Dendritic cell treated with granulocyte-macrophage colony-stimulating factor and Interleukin-4, amounts not matched to agents 40 ng/mL and 50 ng/mL, for 4 days (primary cell): ENCODE measurements around the gene JAZF1.
"Not testable (repeated sequence)": the region's sequence is repeated elsewhere in the genome, so short reads cannot be mapped to it uniquely, and the experiment has no call there.

Experiments
- H3K27ac Mint-ChIP-seq: one replicate; pipeline ENCODE4 v1.8.0; 2022; ENCODE audit warnings: mild to moderate bottlenecking, mixed read lengths
- H3K27me3 Mint-ChIP-seq: one replicate; pipeline ENCODE4 v1.8.0; 2022; ENCODE audit warnings: mild to moderate bottlenecking, mixed read lengths
- H3K36me3 Mint-ChIP-seq: one replicate; pipeline ENCODE4 v1.8.0; 2022; ENCODE audit warnings: low read depth, mixed read lengths
- H3K4me1 Mint-ChIP-seq: one replicate; pipeline ENCODE4 v1.8.0; 2022; ENCODE audit warnings: low read depth, mixed read lengths
- H3K4me3 Mint-ChIP-seq: one replicate; pipeline ENCODE4 v1.8.0; 2022; ENCODE audit warnings: mild to moderate bottlenecking, moderate library complexity, mixed read lengths
- H3K9me3 Mint-ChIP-seq: one replicate; pipeline ENCODE4 v1.8.0; 2022; ENCODE audit warnings: mixed read lengths
- intact Hi-C: fragments of 100-400 bp; cut with micrococcal nuclease; formaldehyde crosslinking; loops from one replicate; pipeline ENCODE4 v1.15.0; 2022

JAZF1 gene

DNA sequence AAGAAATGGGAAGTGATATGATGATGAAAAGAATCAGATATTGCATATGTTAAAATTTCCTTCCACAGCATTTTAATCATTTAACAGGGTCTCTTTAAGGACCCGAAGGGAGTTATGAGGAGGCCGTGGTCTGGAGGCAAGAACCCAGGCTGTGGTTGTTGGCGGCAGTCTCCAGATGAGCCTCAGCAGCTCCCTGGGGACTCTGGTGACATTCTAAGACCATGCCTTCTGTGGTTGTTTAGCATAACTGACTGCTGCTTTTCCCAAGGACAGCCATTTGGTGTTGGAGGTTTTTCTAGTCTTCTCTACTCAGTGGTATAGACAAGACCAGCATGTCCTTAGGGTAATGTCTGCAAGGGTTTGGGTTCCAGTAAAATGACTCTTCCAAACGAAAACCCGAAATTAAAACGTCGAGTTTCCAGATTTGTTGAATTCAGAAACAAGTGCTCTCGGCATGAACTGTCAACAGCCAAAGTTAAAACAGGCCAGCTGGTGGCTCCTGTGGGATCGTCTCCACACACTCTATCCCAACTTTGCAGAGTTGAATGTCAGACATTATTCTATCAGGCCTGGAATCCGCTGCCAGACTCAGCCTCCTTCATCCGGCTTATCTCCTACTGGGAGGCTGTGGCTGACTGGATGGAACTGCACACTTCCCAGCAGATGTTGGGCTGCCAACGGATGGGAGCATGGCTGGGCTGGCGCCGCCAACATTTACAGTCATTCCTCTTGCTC, 257.5 kb downstream of the JAZF1 start:
- H3K4me3 Mint-ChIP-seq: no peak overlapping the region
- H3K9me3 Mint-ChIP-seq: no peaks in the 10 kb centered on the region
- no peaks in the 10 kb centered on the region for H3K27me3 Mint-ChIP-seq
- H3K36me3 Mint-ChIP-seq: no peaks in the 10 kb centered on the region
- intact Hi-C loops: loop anchor here (5.0 to 10.0 kb wide), 4 partner anchors 99 to 348 kb away; no protein-coding TSS in a partner anchor
- no peaks in the 10 kb centered on the region for H3K4me1 Mint-ChIP-seq
- H3K27ac Mint-ChIP-seq: no peak overlapping the region

DNA sequence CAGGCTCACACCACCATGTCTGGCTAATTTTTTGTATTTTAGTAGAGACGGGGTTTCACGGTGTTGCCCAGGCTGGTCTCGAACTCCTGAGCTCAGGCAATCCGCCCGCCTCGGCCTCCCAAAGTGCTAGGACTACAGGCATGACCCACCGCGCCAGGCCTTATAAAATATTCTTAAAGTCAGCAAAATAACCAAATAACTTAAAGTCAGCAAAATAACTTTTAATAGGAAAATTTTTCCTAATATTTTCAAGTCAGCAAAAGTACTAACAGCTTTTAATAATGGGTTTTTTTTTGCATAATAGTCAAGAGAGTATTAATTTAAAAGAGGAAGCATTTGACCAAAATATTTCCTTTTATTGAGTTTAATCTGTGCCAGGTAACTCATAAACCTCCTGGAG, 258.2 kb downstream of the JAZF1 start:
- not testable (repeated sequence) for H3K27me3 Mint-ChIP-seq, H3K36me3 Mint-ChIP-seq, H3K27ac Mint-ChIP-seq, H3K4me3 Mint-ChIP-seq, H3K4me1 Mint-ChIP-seq, H3K9me3 Mint-ChIP-seq
- intact Hi-C loops: loop anchor here (5.0 to 10.0 kb wide), 4 partner anchors 100 to 348 kb away; no protein-coding TSS in a partner anchor

DNA sequence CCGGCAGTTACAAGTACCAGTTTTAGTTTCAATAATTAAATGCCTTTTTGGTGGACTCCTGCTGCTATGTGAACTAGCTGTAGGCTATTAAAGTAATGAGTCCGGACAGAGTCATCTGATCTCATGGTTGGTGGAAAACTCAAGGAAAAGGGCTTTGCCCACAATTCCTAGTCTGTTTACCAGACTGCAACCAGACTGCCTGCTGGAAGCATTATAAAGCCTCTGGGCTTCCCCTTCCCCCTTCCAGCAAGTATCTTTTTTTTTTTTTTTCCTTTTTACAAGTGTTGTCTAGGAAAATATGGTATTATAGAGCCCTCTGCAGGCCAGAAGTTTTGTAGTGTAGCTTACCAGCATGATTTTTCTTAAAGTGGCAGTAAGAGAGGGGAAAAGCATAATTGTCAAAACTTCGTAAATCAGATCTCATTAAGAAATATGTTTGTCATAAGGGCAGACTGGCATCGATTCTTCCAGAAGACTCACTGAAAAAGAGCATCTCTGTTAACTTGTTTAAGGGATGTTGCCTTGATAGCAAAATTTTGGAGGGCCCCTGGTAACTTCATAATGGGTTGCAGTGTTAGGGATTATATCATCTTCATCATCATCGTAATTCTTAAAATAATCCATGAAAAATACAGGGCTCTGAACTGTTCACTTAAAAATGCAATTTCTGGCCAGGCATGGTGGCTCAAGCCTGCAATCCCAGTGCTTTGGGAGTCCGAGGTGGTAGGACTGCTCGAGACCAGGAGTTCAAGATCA, 259.3 kb downstream of the JAZF1 start:
- Mint-ChIP-seq H3K27me3 (no peaks in the 10 kb centered on the region), H3K4me3 (no peak overlapping the region), H3K27ac (no peak overlapping the region), H3K36me3 (no peaks in the 10 kb centered on the region), H3K9me3 (no peaks in the 10 kb centered on the region), H3K4me1 (no peaks in the 10 kb centered on the region)
- intact Hi-C loops: loop anchor here (2.0 to 10.0 kb wide), 6 partner anchors 84 to 724 kb away; no protein-coding TSS in a partner anchor

DNA sequence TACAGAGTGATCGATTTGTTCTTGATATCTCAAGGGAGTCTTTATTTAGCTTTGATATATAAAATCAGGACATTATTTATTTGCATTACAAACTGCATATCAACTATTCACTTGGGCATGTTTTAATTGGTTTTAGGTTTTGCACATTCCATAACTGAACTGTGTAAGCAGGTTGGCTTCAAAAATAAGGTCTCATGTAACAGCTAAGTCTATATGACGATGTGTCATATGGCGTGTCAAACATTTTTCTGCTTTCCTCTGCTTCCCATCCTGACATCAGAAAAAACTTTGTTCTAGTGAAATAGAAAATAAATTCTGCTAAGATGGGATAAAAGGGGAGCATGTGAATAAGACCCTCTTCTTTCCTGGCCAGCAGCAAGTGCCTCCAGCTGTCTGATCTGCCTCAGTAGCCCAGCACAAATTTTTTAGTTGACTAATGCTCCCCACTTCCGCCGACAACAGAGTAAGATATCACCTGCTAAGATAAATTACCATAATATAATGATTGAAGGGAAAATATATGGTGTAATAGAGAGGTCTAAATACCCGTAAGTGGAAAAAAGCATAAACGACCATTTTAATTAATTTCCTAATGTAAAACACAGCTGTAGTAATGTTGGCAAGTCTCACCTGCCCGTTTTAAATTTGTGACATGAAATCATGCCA, 260.2 kb downstream of the JAZF1 start:
- no peaks in the 10 kb centered on the region for H3K9me3 Mint-ChIP-seq
- H3K4me1 Mint-ChIP-seq: no peaks in the 10 kb centered on the region
- H3K27ac Mint-ChIP-seq: no peak overlapping the region
- no peaks in the 10 kb centered on the region for H3K27me3 Mint-ChIP-seq
- no peaks in the 10 kb centered on the region for H3K36me3 Mint-ChIP-seq
- intact Hi-C loops: loop anchor here (2.0 to 10.0 kb wide), 6 partner anchors 84 to 724 kb away; no protein-coding TSS in a partner anchor
- H3K4me3 Mint-ChIP-seq: no peak overlapping the region

DNA sequence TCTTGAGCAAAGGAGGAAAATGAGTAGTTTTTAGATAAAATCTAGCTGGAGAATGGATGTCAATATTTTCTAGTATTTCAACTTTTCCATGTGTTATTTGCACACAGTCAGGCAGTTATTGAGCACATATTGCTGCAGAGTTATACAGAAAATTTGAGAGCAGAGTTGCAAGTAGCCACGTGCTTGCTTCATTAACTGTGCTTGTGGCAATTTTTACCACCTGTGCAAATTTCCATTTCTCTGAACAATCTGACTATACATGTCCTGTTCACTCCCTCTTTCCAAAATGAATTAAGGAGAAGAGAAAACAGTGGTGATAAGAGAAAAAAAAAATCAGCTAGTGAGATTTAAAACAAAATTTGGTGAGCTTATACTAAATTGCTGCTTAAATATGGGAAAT, 262.1 kb downstream of the JAZF1 start:
- Mint-ChIP-seq H3K4me1 (no peaks in the 10 kb centered on the region), H3K4me3 (no peak overlapping the region), H3K27me3 (no peaks in the 10 kb centered on the region), H3K36me3 (no peaks in the 10 kb centered on the region), H3K27ac (no peak overlapping the region), H3K9me3 (no peaks in the 10 kb centered on the region)
- intact Hi-C loops: no loop called here

DNA sequence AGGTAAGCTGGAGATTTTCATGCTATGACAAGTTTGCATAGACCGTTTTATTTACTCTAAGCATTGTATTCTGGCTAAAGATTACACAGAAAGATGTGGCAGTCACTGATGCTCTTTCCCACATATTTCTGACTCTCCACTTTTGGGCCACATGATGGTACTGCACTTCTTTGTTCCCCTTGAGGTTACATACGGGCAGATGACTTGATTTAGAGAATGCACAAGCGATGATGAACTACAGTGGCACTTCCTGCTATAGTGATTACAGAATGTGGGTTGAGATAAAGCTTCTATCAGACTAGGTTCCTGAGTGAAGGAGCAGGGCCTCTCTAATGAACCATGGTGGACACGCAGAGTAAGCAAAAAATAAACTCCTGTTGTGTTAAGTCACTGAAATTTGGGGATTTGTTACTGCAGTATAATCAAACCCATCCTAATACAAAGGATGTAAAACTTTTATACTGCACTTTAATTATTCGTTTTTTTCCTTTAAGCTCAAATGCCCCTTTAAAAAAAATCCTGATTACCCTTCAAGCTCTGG, 262.8 kb downstream of the JAZF1 start:
- Mint-ChIP-seq H3K4me1 (no peaks in the 10 kb centered on the region), H3K36me3 (no peaks in the 10 kb centered on the region), H3K9me3 (no peaks in the 10 kb centered on the region), H3K27me3 (no peaks in the 10 kb centered on the region), H3K27ac (no peak overlapping the region), H3K4me3 (no peak overlapping the region)
- intact Hi-C loops: no loop called here

DNA sequence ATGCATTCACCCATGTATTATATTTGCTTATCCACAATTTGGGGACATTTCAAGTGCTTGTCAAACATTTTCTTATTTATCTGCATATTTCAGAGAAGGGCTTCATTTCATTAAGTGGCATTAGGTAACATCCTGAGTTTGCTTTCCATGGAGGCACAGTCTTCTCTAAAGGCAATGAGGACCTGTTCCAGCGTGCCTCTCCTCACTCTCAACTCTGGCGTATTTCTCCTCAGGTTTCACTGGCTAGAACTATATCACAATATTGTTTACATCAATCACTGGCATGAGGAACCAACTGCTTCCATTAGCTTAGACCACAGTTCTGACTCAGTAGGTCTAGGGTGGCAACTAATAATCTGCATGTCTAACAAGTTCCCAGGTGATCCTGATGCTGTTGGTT, 263.5 kb downstream of the JAZF1 start:
- intact Hi-C loops: no loop called here
- Mint-ChIP-seq H3K9me3 (no peaks in the 10 kb centered on the region), H3K4me3 (no peak overlapping the region), H3K36me3 (no peaks in the 10 kb centered on the region), H3K4me1 (no peaks in the 10 kb centered on the region), H3K27ac (no peak overlapping the region), H3K27me3 (no peaks in the 10 kb centered on the region)

DNA sequence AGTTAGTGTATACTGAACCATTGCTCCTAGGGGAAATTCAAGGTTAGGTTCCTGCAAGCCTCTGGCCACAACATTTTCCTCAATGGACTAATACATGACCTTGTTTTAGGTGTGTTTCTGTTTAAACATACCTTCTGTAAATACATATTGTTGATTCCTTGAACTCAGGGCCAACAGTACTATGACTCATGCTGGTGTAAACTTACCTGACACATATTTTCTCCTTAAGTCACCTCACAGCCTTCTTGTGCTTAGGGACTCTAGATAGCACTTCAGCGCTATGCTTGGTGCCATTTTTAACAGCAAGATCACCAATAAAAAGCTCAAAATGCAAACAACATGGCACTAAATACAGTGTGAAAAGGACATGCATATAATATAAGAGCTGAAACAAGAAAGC, 264.2 kb downstream of the JAZF1 start:
- Mint-ChIP-seq H3K36me3 (no peaks in the 10 kb centered on the region), H3K4me1 (no peaks in the 10 kb centered on the region), H3K4me3 (no peak overlapping the region), H3K27me3 (no peaks in the 10 kb centered on the region), H3K27ac (no peak overlapping the region), H3K9me3 (no peaks in the 10 kb centered on the region)
- intact Hi-C loops: no loop called here

DNA sequence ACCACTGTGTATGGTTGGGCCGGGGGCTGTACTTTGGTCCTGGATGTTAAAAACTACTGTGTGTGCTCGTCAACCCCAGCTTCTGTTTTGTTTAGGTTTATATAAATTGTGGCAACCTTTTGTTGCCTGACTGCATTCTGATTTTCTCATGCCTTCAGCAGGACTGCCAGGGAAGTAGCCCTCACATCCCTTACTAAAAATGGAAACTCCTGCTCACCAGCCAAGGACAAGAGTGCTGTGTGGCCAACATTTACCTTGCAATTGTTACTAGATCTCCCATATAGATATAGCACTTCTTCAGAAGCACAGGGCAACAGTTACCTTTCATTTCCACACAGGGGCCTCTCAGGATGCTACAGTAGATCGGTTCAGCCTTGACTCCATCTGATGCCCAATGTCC, 266.2 kb downstream of the JAZF1 start:
- Mint-ChIP-seq H3K4me3 (no peak overlapping the region), H3K4me1 (no peaks in the 10 kb centered on the region), H3K36me3 (no peaks in the 10 kb centered on the region), H3K27ac (no peak overlapping the region), H3K9me3 (no peaks in the 10 kb centered on the region), H3K27me3 (no peaks in the 10 kb centered on the region)
- intact Hi-C loops: no loop called here

DNA sequence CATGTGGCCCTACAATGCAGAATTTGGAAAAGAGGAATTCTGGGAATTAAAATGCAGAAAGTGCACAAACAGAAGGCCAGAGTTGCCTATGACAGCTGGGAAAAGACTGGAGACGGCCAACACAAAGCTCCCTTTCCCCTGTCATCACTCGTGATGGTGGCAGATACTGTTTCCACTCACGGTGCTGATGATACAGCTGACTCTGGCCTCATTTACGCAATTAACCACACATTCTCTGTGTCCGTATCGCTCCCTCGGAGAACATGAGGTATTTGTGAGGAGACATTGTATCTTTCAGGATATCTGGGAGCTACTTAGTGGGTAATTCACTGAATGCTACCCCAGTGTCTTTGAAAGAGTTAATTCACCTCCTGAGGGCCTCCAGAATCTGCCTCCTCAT, 267.8 kb downstream of the JAZF1 start:
- intact Hi-C loops: no loop called here
- Mint-ChIP-seq H3K9me3 (no peaks in the 10 kb centered on the region), H3K27me3 (no peaks in the 10 kb centered on the region), H3K4me3 (no peak overlapping the region), H3K27ac (no peak overlapping the region), H3K36me3 (no peaks in the 10 kb centered on the region), H3K4me1 (no peaks in the 10 kb centered on the region)

DNA sequence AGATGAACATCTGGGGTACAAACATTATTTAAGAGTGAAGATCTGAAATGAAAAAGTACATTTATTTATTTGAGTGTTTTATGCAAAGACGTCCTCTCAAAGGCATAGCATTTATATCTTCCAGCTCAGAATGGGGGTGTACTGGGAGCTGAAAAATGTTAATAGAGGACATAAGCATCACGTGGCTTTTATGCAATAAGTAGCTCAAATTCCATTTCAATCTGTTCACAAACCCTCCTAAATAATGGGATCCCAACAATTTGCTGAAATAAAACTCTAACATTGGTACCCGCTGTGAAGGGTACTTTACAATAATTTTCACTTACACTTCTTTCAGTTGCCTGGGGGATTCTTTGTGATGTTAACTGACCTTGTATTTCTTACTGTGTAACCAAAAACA, 268.7 kb downstream of the JAZF1 start:
- no peak overlapping the region for H3K4me3 Mint-ChIP-seq
- intact Hi-C loops: no loop called here
- no peak overlapping the region for H3K27ac Mint-ChIP-seq
- no peaks in the 10 kb centered on the region for H3K4me1 Mint-ChIP-seq
- no peaks in the 10 kb centered on the region for H3K9me3 Mint-ChIP-seq
- no peaks in the 10 kb centered on the region for H3K36me3 Mint-ChIP-seq
- no peaks in the 10 kb centered on the region for H3K27me3 Mint-ChIP-seq

DNA sequence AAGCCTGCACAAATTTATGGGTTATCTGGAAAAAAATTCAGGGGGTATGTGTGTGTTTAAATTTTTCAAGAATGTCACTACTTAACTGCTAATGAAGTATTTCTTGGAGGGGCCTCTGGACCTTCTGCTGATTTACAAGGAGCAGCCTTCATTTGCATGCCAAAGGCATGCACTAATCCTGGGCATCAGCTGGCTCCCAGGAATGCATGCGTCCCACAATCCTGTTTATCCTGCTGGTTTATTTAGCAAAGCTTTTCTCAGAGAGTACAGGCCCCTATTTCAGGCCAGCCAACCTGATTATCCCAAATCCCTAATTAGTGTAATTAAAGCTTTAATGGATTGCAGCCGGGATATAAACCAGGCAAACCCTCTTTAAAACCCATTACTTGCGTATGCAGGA, 270.3 kb downstream of the JAZF1 start:
- Mint-ChIP-seq H3K9me3 (no peaks in the 10 kb centered on the region), H3K4me1 (peaks cover 9% of the 10 kb centered on the region), H3K27me3 (no peaks in the 10 kb centered on the region), H3K36me3 (no peaks in the 10 kb centered on the region), H3K4me3 (no peak overlapping the region), H3K27ac (no peak overlapping the region)
- intact Hi-C loops: no loop called here

DNA sequence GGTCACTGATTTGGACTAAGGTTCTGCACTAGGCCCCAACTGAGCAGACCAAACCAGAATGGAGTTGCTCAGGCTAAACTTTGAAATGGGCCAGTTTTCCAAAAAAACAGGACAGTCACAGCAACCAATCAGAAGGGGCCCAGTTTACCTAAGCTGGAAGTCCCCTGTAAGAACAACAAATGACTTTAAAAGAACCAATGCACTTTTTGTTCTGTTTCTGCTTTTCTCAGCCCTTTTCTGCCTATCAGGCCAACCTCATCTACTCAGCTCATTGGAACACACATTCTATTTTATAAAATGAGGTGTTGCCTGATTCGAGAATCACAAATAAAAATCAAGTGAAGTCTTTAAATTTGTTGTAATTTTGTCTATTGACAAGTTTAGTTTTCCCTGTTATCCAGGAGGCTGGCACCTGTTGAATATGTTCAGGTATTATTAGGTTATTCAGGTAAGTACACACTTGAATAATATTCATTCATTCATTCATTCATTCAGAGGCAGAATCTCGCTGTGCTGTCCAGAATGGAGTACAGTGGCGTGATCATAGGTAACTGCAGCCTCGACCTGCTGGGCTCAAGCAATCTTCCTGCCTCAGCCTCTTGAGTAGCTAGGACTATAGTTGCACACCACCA, 271.9 kb downstream of the JAZF1 start:
- no peak overlapping the region for H3K27ac Mint-ChIP-seq
- H3K27me3 Mint-ChIP-seq: no peaks in the 10 kb centered on the region
- H3K9me3 Mint-ChIP-seq: no peaks in the 10 kb centered on the region
- H3K36me3 Mint-ChIP-seq: no peaks in the 10 kb centered on the region
- H3K4me1 Mint-ChIP-seq: peaks cover 9% of the 10 kb centered on the region
- intact Hi-C loops: no loop called here
- no peak overlapping the region for H3K4me3 Mint-ChIP-seq
